Hepatocyte (in vitro differentiated cells): ENCODE data around the gene TNFRSF13B. TPM values are rescaled to one million over a fixed set of nuclear protein-coding genes. Genes with fewer than 3 reads are reported as not detected.
"Not testable (repeated sequence)": the region's sequence is repeated elsewhere in the genome, so short reads cannot be mapped to it uniquely, and the experiment has no call there.

Experiments used
- DNase-seq: peaks from one replicate; pipeline ENCODE4 v3.0.0-alpha.2; 2016; ENCODE audit warnings: low spot score
- H2AFZ ChIP-seq: fragments of 200-600 bp; sonication (generic); 2 replicates; pipeline ENCODE4 v1.6.0; 2016; ENCODE audit warnings: antibody characterized with exemption, mild to moderate bottlenecking
- H3K27ac ChIP-seq: fragments of 200-600 bp; sonication (generic); 2 replicates; pipeline ENCODE4 v1.5.1; 2016; ENCODE audit warnings: mild to moderate bottlenecking
- H3K27me3 ChIP-seq: fragments of 200-600 bp; sonication (generic); 2 replicates; pipeline ENCODE4 v1.6.1; 2016
- H3K36me3 ChIP-seq: fragments of 200-600 bp; sonication (generic); replicated peaks from 2 replicates; pipeline ENCODE4 v1.5.1; 2016; ENCODE audit warnings: low read depth; ENCODE audit not compliant: insufficient read depth
- H3K4me1 ChIP-seq: fragments of 200-600 bp; sonication (generic); 2 replicates; pipeline ENCODE4 v1.5.1; 2016; ENCODE audit warnings: mild to moderate bottlenecking, moderate library complexity; ENCODE audit not compliant: insufficient read depth
- H3K4me2 ChIP-seq: fragments of 200-600 bp; sonication (generic); 2 replicates; pipeline ENCODE4 v1.6.0; 2016
- H3K4me3 ChIP-seq: fragments of 200-600 bp; sonication (generic); 2 replicates; pipeline ENCODE4 v1.5.1; 2016; ENCODE audit warnings: mild to moderate bottlenecking
- H3K79me2 ChIP-seq: fragments of 200-600 bp; sonication (generic); 2 replicates; pipeline ENCODE4 v1.6.0; 2017; ENCODE audit warnings: mild to moderate bottlenecking
- H3K9me2 ChIP-seq: fragments of 200-600 bp; sonication (generic); replicated peaks from 2 replicates; pipeline ENCODE4 v1.6.0; 2017; ENCODE audit warnings: mild to moderate bottlenecking; ENCODE audit not compliant: insufficient read depth
- H3K9me3 ChIP-seq: fragments of 200-600 bp; sonication (generic); 2 replicates; pipeline ENCODE4 v1.5.1; 2016; ENCODE audit warnings: low read depth, mild to moderate bottlenecking
- H4K20me1 ChIP-seq: fragments of 200-600 bp; sonication (generic); 2 replicates; pipeline ENCODE4 v1.6.0; 2016; ENCODE audit warnings: mild to moderate bottlenecking; ENCODE audit not compliant: insufficient read depth, poor library complexity, severe bottlenecking
- EZH2 ChIP-seq: fragments of 200-600 bp; sonication (generic); IDR thresholded peaks from 2 replicates; pipeline ENCODE4 v1.6.1; 2016; ENCODE audit warnings: antibody characterized with exemption, mild to moderate bottlenecking, borderline replicate concordance
- EZH2phosphoT487 ChIP-seq: fragments of 200-600 bp; sonication (generic); IDR thresholded peaks from one replicate; pipeline ENCODE4 v1.6.1; 2018; ENCODE audit warnings: antibody characterized with exemption, mild to moderate bottlenecking, low read depth, moderate library complexity; ENCODE audit not compliant: unreplicated experiment, severe bottlenecking
- WGBS: methylation state at CpG from one replicate; pipeline ENCODE4 v1.1.6; 2016; ENCODE audit warnings: low lambda C conversion rate; ENCODE audit errors: missing lambda C conversion rate; 5-methylcytosine and 5-hydroxymethylcytosine counted together
- polyA plus RNA-seq: library from polyadenylated mRNA; unstranded; fragments of >200 nt; fragmentation: Nextera tagmentation; extraction: Ambion mirVana; gene quantifications from 2 replicates; pipeline ENCODE4 v1.2.1, GENCODE V29; 2016
- small RNA-seq: library from RNA; depleted of rRNA; stranded (forward); fragments of <200 nt; gene quantifications from one replicate; pipeline ENCODE3, GENCODE V24; 2014
- total RNA-seq: library from RNA; depleted of rRNA; stranded (reverse); fragments of >200 nt; gene quantifications from 2 replicates; pipeline ENCODE4 v1.2.3, GENCODE V29; 2014
- TF ChIP-seq, protein P1 (sequence below): fragments of 200-600 bp; sonication (generic); IDR thresholded peaks from 2 replicates; pipeline ENCODE4 v1.5.1; 2016; ENCODE audit warnings: antibody characterized with exemption, mild to moderate bottlenecking; ENCODE audit not compliant: poor library complexity

The TNFRSF13B gene
- total and polyA plus RNA-seq, 2 experiments from 2014 or later, result not detected

DNA sequence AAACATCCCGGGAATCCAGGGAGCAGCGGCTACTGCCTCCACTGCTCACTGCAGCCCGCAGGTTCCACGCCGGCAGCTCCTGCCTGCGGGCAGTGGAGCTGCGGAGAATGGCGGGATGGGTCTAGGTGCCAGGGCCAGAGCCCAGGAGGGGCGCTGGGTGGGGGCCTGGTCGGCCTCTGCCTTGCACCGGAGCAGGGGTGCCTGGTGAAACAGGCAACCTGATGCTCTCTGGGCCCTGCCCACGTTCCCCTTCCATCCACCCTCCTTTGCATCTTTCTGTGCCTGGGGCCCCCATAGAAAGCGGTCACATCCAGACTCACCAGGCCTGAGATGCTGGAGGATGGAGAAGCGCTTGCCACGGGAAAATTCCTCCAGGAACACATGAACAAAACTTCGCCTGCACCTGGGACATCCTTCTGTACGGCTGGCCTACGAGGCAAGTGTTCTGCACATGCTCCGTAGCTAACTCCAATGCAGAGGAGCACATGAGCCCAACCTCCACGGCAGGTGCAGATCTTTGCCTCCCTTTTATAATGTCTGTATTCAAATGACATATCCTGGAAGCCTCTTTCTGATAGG lies 79.0 kb downstream of the TNFRSF13B start:
- H3K9me3 ChIP-seq, H3K27ac ChIP-seq, H3K4me2 ChIP-seq, H3K4me3 ChIP-seq, H3K36me3 ChIP-seq, H3K4me1 ChIP-seq, H3K27me3 ChIP-seq, H2AFZ ChIP-seq, H3K79me2 ChIP-seq, H3K9me2 ChIP-seq, DNase-seq, H4K20me1 ChIP-seq: not testable (repeated sequence)
- 90% methylated on average over 17 of the region's 20 CpGs for WGBS

DNA sequence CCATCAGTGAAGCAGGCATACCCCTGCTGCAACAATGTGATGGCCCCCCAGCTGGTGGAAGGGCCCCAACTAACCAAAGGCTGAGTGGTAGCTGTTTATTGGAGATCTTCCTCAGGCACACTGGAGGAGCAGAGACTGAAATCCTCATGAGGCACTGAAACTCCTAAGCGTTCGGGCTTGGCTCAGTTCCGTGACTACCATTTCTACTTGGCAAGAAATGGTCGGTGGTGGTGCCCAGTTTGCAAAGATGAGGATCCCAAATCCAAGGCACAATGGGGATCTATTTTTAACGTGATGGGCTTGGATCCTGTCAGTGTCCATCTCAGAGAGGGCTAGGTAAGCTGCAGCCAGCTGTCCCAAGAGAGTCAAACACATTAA lies 82.8 kb downstream of the TNFRSF13B start:
- no peaks in the 10 kb centered on the region for H3K79me2 ChIP-seq
- H3K36me3 ChIP-seq, result no peaks in the 10 kb centered on the region
- no peak for TF ChIP-seq EZH2phosphoT487
- TF ChIP-seq, protein P1, sequence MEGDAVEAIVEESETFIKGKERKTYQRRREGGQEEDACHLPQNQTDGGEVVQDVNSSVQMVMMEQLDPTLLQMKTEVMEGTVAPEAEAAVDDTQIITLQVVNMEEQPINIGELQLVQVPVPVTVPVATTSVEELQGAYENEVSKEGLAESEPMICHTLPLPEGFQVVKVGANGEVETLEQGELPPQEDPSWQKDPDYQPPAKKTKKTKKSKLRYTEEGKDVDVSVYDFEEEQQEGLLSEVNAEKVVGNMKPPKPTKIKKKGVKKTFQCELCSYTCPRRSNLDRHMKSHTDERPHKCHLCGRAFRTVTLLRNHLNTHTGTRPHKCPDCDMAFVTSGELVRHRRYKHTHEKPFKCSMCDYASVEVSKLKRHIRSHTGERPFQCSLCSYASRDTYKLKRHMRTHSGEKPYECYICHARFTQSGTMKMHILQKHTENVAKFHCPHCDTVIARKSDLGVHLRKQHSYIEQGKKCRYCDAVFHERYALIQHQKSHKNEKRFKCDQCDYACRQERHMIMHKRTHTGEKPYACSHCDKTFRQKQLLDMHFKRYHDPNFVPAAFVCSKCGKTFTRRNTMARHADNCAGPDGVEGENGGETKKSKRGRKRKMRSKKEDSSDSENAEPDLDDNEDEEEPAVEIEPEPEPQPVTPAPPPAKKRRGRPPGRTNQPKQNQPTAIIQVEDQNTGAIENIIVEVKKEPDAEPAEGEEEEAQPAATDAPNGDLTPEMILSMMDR, result no peak
- no peak for TF ChIP-seq EZH2
- no peaks in the 10 kb centered on the region for H3K27me3 ChIP-seq
- no peaks in the 10 kb centered on the region for H3K4me1 ChIP-seq
- no peaks in the 10 kb centered on the region for H3K9me2 ChIP-seq
- WGBS, result 91% methylated on average over 5 of the region's 5 CpGs
- H2AFZ ChIP-seq, result no peak overlapping the region
- no peak overlapping the region for H3K27ac ChIP-seq
- no peak overlapping the region for H3K4me2 ChIP-seq
- no peaks in the 10 kb centered on the region for H3K9me3 ChIP-seq
- no peaks in the 10 kb centered on the region for H4K20me1 ChIP-seq
- H3K4me3 ChIP-seq, result no peak overlapping the region
- no peak for DNase-seq

Small RNAs within 50 kb of the gene (small RNA-seq; reads per million reads assigned to genes)
- not detected for gene AL353996.1

Other genes with a start within 250 kb of the TNFRSF13B start
- 80.1 and 202 TPM in 2 replicates for gene MPRIP, start 70.3 kb upstream of the TNFRSF13B start, total RNA-seq
- 91.7 and 123 TPM in 2 replicates for gene MPRIP, start 70.3 kb upstream of the TNFRSF13B start, polyA plus RNA-seq
- gene PLD6, start 234.2 kb upstream of the TNFRSF13B start, total RNA-seq, result 0.24 and 0.97 TPM in 2 replicates
- gene PLD6, start 234.2 kb upstream of the TNFRSF13B start, polyA plus RNA-seq, result 0.63 and 0.79 TPM in 2 replicates